Measurements from ENCODE around the gene YLPM1.

Gene YLPM1

DNA sequence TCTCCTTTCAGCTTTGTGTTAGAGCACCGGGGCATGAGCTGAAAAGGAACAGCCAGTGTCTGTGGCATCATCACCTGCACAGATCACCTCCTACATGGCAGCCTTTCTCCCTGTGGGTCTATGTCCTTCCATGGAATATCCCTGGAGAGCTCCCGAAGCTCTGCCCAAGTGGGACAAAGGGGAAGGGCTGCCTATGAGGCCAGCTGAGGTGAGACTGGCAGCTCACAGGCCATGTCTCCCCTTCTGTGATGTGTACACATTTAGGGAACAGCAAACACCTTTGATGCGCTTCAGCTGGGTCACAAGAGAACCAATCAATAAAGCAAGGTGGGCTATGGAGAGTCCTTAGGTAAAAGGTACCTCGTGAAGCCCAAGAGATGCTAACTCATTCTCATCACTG, 108.7 kb downstream of the YLPM1 start:
- no peaks in the 10 kb centered on the region; the same call in 1 of the 2 replicates for H3K27me3 ChIP-seq (ENCODE audit: insufficient read depth, low read length)
- H3K36me3 ChIP-seq (ENCODE audit: insufficient read depth, low read length), result no peaks in the 10 kb centered on the region
- H3K4me3 ChIP-seq (ENCODE audit: low read depth, low read length), result no peak overlapping the region
- H3K4me1 ChIP-seq (ENCODE audit: control insufficient read depth, insufficient read depth, low read length, unreplicated experiment), result no peaks in the 10 kb centered on the region
- no peak overlapping the region for H3K27ac ChIP-seq (ENCODE audit: low read depth, low read length)
- no peak overlapping the region for H2AFZ ChIP-seq (ENCODE audit: low read length, unreplicated experiment)
- H3K79me2 ChIP-seq (ENCODE audit: control insufficient read depth, insufficient read depth, low read length, unreplicated experiment), result no peaks in the 10 kb centered on the region

DNA sequence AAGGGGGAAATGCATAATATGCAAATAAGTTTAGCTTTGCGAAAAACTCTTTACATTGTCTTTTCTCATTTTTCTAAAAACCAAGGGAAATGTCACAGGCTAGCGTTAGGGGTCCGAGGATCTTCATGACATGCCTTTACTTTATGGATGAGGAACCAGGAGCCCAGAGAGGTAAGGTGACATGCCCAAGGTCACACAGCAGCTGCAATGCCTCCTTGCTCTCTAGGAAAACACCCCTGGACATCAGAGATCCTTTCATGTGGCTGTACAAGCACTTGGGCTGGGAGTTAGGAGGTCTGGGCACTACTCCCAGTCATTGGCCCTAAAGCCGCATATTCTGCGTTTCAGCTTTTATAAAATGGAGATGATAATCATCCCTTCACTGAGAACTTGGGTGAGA, 112.1 kb downstream of the YLPM1 start:
- Histone ChIP-seq H3K27ac (ENCODE audit: low read depth, low read length) (no peak overlapping the region), H3K4me1 (ENCODE audit: control insufficient read depth, insufficient read depth, low read length, unreplicated experiment) (no peaks in the 10 kb centered on the region), H3K27me3 (ENCODE audit: insufficient read depth, low read length) (no peaks in the 10 kb centered on the region), H3K4me3 (ENCODE audit: low read depth, low read length) (no peak overlapping the region), H3K36me3 (ENCODE audit: insufficient read depth, low read length) (no peaks in the 10 kb centered on the region), H3K79me2 (ENCODE audit: control insufficient read depth, insufficient read depth, low read length, unreplicated experiment) (no peaks in the 10 kb centered on the region), H2AFZ (ENCODE audit: low read length, unreplicated experiment) (no peak overlapping the region)

DNA sequence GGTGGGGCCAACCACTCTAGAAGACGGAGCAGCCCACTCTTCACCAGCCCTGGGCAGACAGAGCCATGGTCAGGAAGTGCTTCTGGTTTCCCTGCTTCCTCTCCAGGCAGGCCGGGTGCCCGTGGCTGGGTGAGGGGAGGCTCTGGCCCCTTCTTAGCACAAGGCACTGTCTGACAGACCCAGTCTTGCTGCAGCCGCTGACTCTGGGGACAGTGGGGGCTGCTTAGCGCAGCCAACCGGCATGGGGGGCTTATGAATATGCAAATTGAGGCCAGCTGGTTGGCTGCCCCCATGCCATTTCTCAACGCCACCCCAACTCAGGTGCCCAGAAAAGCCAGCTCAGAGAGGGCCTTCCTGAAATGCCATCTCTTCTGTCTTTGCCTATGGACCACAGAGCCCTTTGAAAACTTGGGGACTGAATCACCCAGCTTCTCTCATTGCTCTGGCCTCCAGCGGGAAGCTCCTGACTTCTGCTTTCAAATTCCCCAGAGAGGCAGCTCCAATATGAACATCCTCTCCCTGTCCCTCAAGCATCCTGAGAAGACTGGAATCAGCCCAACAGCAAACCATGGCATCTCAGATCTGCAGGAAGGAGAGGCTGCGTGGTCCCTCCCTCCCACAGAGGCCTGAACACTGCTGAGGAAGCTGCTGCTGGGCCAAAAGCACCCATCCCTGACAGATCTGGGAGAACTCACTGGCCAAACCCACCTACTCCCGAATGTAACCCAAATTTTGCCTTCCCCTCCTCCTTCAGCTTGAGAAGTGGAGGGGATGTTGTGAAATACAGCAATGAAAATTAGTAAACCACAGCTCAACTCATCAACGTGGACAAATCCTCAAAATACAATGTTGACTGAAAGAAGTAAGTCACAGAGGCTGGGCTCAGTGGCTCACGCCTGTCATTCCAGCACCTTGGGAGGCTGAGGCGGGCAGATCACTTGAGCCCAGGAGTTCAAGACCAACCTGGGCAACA, 113.1 kb downstream of the YLPM1 start, which contains the start of gene PROX2:
TSS of gene PROX2 (minus strand) at position 205 of the 973 bp plus-strand sequence. CDS start 12,311 bp downstream, outside the sequence.
- no peak within 1 kb of the TSS for H3K4me3 ChIP-seq (ENCODE audit: low read depth, low read length)
- H3K4me1 ChIP-seq (ENCODE audit: control insufficient read depth, insufficient read depth, low read length, unreplicated experiment), result no peaks in the 10 kb centered on the region
- H3K79me2 ChIP-seq (ENCODE audit: control insufficient read depth, insufficient read depth, low read length, unreplicated experiment), result no peaks in the 10 kb centered on the region
- H2AFZ ChIP-seq (ENCODE audit: low read length, unreplicated experiment), result no peak within 1 kb of the TSS
- H3K27me3 ChIP-seq (ENCODE audit: insufficient read depth, low read length), result no peaks in the 10 kb centered on the region
- H3K27ac ChIP-seq (ENCODE audit: low read depth, low read length), result no peak within 1 kb of the TSS
- no peaks in the 10 kb centered on the region for H3K36me3 ChIP-seq (ENCODE audit: insufficient read depth, low read length)

DNA sequence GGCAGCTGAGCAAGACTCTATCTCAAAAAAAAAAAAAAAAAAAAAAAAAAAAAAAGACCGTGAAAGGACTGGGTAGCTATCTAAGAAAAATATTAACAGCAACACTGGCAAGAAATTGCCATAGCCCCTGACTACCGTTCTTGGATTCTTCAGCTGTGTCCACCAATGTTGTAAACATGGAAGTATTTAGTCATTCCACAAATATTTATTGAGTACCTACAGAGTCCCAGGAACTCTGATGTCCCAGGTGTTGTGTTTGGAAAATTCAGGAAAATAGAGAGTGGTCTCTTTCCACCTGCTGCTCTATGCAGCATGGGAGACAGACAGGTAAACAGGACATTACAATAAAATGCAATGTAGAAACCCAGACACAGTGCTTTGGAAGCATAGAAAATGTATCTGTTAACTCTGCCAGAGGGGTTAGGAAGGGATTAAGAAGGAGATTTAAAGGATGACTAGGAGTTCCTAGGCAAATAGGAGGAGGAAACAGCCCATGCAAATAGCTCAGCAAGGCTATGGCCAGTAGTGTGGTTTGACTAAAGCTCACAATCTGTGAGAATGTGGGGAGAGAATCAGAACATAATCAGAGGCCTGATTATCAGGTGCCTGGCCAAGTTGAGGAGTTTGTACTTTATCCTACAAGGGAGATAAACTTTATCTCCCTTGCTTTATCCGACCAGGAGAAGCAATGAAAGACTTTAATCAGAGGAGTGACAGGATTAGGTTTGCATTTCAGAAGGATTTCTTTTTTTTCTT, 116.5 kb downstream of the YLPM1 start:
- H3K27me3 ChIP-seq (ENCODE audit: insufficient read depth, low read length), result no peaks in the 10 kb centered on the region
- no peak overlapping the region for H2AFZ ChIP-seq (ENCODE audit: low read length, unreplicated experiment)
- peaks cover 15% of the 10 kb centered on the region for H3K4me1 ChIP-seq (ENCODE audit: control insufficient read depth, insufficient read depth, low read length, unreplicated experiment)
- H3K27ac ChIP-seq (ENCODE audit: low read depth, low read length), result no peak overlapping the region
- peaks cover 8% of the 10 kb centered on the region; the same call in 1 of the 2 replicates for H3K36me3 ChIP-seq (ENCODE audit: insufficient read depth, low read length)
- H3K79me2 ChIP-seq (ENCODE audit: control insufficient read depth, insufficient read depth, low read length, unreplicated experiment), result peaks cover 29% of the 10 kb centered on the region
- no peak overlapping the region for H3K4me3 ChIP-seq (ENCODE audit: low read depth, low read length)

- peaks cover 35% of the 10 kb centered on the region for H3K4me1 ChIP-seq (ENCODE audit: control insufficient read depth, insufficient read depth, low read length, unreplicated experiment)
- H3K27me3 ChIP-seq (ENCODE audit: insufficient read depth, low read length), result no peaks in the 10 kb centered on the region
- H3K4me3 ChIP-seq (ENCODE audit: low read depth, low read length), result peak within 1 kb of the TSS; percentile 96
- H3K27ac ChIP-seq (ENCODE audit: low read depth, low read length), result peak within 1 kb of the TSS; percentile 92
- peaks cover 8% of the 10 kb centered on the region; the same call in 1 of the 2 replicates for H3K36me3 ChIP-seq (ENCODE audit: insufficient read depth, low read length)
- H2AFZ ChIP-seq (ENCODE audit: low read length, unreplicated experiment), result peak within 1 kb of the TSS; percentile 94
- peaks cover 47% of the 10 kb centered on the region for H3K79me2 ChIP-seq (ENCODE audit: control insufficient read depth, insufficient read depth, low read length, unreplicated experiment)
These were observed 118.5 kb downstream of the YLPM1 start, which contains the start of gene DLST for GRCh38 chr14:74881431-74882102. Gene DLST (plus strand): TSS chr14:74881916. CDS start chr14:74881954, 38 bp downstream.

DNA sequence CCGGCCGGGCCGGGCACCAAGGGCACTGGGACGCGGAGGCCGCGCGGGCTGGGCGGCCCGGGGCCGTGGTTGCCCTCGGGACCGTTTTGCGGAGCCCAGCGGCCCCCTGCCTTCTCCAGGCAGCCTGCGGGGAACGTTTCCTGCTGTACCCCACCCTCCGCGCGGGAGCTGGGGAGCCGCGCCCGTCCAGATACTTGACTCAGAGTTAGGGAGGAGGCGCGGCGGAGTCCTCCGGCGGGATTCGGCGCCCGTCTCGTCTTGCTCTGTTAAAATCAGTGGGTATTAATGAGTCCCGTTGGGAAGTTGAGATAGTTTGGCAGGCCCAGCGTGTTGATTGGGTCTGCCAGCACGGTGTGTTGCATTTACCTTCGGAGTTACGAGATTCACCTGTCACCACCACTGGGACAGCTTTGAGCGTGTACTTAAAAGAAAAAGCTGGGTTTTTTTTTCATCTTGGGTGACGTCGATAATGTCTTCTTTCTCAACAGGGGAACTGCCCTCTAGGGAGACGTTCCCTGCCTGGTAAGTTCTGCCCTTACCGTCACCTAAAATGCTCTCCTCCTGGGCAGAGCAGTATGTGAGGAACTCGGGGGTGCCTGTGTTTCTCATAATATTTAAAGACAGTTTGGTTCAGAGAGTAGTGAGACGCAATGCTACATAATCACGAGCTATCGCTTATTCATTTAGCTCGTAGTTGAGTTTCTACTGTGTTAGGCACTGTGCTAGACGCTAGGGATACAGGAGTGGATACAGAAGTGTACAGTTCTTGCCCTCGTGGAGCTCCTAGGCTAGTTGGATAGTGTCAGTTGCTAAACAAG, 119.2 kb downstream of the YLPM1 start:
- Histone ChIP-seq H3K4me3 (ENCODE audit: low read depth, low read length) (peak overlapping the region; percentile 96), H3K27me3 (ENCODE audit: insufficient read depth, low read length) (no peaks in the 10 kb centered on the region), H3K79me2 (ENCODE audit: control insufficient read depth, insufficient read depth, low read length, unreplicated experiment) (peaks cover 55% of the 10 kb centered on the region), H3K36me3 (ENCODE audit: insufficient read depth, low read length) (peaks cover 8% of the 10 kb centered on the region; the same call in 1 of the 2 replicates), H2AFZ (ENCODE audit: low read length, unreplicated experiment) (peak overlapping the region; percentile 74), H3K4me1 (ENCODE audit: control insufficient read depth, insufficient read depth, low read length, unreplicated experiment) (peaks cover 35% of the 10 kb centered on the region), H3K27ac (ENCODE audit: low read depth, low read length) (peak overlapping the region; percentile 92)

All from ACC112 (cell line).